CD14-positive monocyte (primary cell): ENCODE results near the gene SMC1A. TPM values are rescaled to one million over a fixed set of nuclear protein-coding genes. Genes with fewer than 3 reads are reported as not detected.

ENCODE experiments used
- DNase-seq, 3 donors: peaks; one replicate each; pipeline ENCODE4 v3.0.0-alpha.2; 2011 to 2022
- H2AFZ ChIP-seq: 2 replicates; pipeline ENCODE4 v1.6.0; 2012; ENCODE audit warnings: mild to moderate bottlenecking, low read depth, low read length, inconsistent platforms; ENCODE audit not compliant: insufficient read depth, poor library complexity, severe bottlenecking
- H3K27ac ChIP-seq, 2 donors: 1 replicate in 1 of 2; 2 replicates in 1 of 2; pipeline ENCODE4 v1.5.1; 2012 to 2013; ENCODE audit warnings: low read length in 2 of 2, control low read depth in 1 of 2, inconsistent platforms in 1 of 2, low read depth in 1 of 2, mild to moderate bottlenecking in 1 of 2
- H3K27me3 ChIP-seq, 2 donors: one replicate each; pipeline versions ENCODE4 v1.6.0 to v1.6.1; 2011 to 2013; ENCODE audit warnings: low read length in 2 of 2; ENCODE audit not compliant: control insufficient read depth in 2 of 2, insufficient read depth in 2 of 2
- H3K36me3 ChIP-seq, 2 donors: replicated peaks in 1 of 2; 1 replicate in 1 of 2; 2 replicates in 1 of 2; pipeline versions ENCODE4 v1.5.1 to v1.6.1; 2012 to 2013; ENCODE audit warnings: low read length in 2 of 2, control low read depth in 1 of 2, inconsistent platforms in 1 of 2, mild to moderate bottlenecking in 1 of 2; ENCODE audit not compliant: insufficient read depth in 2 of 2, control insufficient read depth in 1 of 2
- H3K4me1 ChIP-seq, 2 donors: 1 replicate in 1 of 2; 2 replicates in 1 of 2; pipeline versions ENCODE4 v1.5.1 to v1.6.1; 2012 to 2013; ENCODE audit warnings: low read length in 2 of 2, control low read depth in 1 of 2, inconsistent platforms in 1 of 2, mild to moderate bottlenecking in 1 of 2, moderate library complexity in 1 of 2; ENCODE audit not compliant: insufficient read depth in 2 of 2, control insufficient read depth in 1 of 2
- H3K4me2 ChIP-seq: replicated peaks from 2 replicates; pipeline ENCODE3; 2012; ENCODE audit warnings: low read length, moderate library complexity, mild to moderate bottlenecking; ENCODE audit not compliant: poor library complexity, severe bottlenecking; ENCODE audit errors: extremely low read depth
- H3K4me3 ChIP-seq, 3 experiments: fragments of 200-600 bp in 1 of 3; sonication (generic) in 1 of 3; replicated peaks in 1 of 3; 1 replicate in 2 of 3; 2 replicates in 1 of 3; pipeline ENCODE4 v1.5.1; 2011 to 2013; ENCODE audit warnings: low read length in 3 of 3, mild to moderate bottlenecking in 3 of 3, control low read depth in 2 of 3, low read depth in 2 of 3, inconsistent platforms in 1 of 3, moderate library complexity in 1 of 3
- H3K79me2 ChIP-seq: 2 replicates; pipeline ENCODE4 v1.6.0; 2012; ENCODE audit warnings: mild to moderate bottlenecking, control low read depth, inconsistent platforms, low read length, moderate library complexity; ENCODE audit not compliant: insufficient read depth
- H3K9ac ChIP-seq: 2 replicates; pipeline ENCODE4 v1.6.0; 2017; ENCODE audit warnings: low read length, mild to moderate bottlenecking; ENCODE audit not compliant: insufficient read depth, poor library complexity, severe bottlenecking
- H3K9me3 ChIP-seq, 2 donors: replicated peaks in 1 of 2; 1 replicate in 1 of 2; 2 replicates in 1 of 2; pipeline versions ENCODE4 v1.5.1 to v1.6.1; 2012 to 2013; ENCODE audit warnings: low read length in 2 of 2, control low read depth in 1 of 2; ENCODE audit not compliant: control insufficient read depth in 1 of 2, insufficient read depth in 1 of 2
- H4K20me1 ChIP-seq: 2 replicates; pipeline ENCODE4 v1.6.0; 2012; ENCODE audit warnings: mild to moderate bottlenecking, low read length, control low read depth, moderate library complexity; ENCODE audit not compliant: insufficient read depth
- H3K27ac Mint-ChIP-seq, 7 donors: one replicate each; pipeline ENCODE4 v1.8.0; 2020; ENCODE audit warnings: mild to moderate bottlenecking in 7 of 7, mixed read lengths in 7 of 7, moderate library complexity in 6 of 7, inconsistent platforms in 2 of 7
- H3K27me3 Mint-ChIP-seq, 3 donors: one replicate each; pipeline ENCODE4 v1.8.0; 2021 to 2022; ENCODE audit warnings: low read depth in 3 of 3, mild to moderate bottlenecking in 3 of 3, mixed read lengths in 3 of 3, moderate library complexity in 3 of 3, inconsistent platforms in 1 of 3
- H3K36me3 Mint-ChIP-seq, 2 donors: one replicate each; pipeline ENCODE4 v1.8.0; 2020; ENCODE audit warnings: mixed read lengths in 2 of 2, inconsistent platforms in 1 of 2, mild to moderate bottlenecking in 1 of 2
- H3K4me1 Mint-ChIP-seq: one replicate; pipeline ENCODE4 v1.8.0; 2020; ENCODE audit warnings: mild to moderate bottlenecking, mixed read lengths
- H3K4me3 Mint-ChIP-seq, 2 donors: one replicate each; pipeline ENCODE4 v1.8.0; 2020; ENCODE audit warnings: mild to moderate bottlenecking in 2 of 2, mixed read lengths in 2 of 2, moderate library complexity in 1 of 2
- H3K9me3 Mint-ChIP-seq, 7 donors: one replicate each; pipeline ENCODE4 v1.8.0; 2020 to 2022; ENCODE audit warnings: mixed read lengths in 7 of 7, mild to moderate bottlenecking in 6 of 7, moderate library complexity in 6 of 7, inconsistent platforms in 2 of 7
- CTCF ChIP-seq: fragments of 200-600 bp; IDR thresholded peaks from one replicate; pipeline ENCODE4 v1.8.0; 2022; ENCODE audit warnings: antibody characterized with exemption, mild to moderate bottlenecking
- WGBS: methylation state at CpG from one replicate; pipeline ENCODE4 v1.1.5; 2013; ENCODE audit warnings: missing lambda C conversion rate; ENCODE audit not compliant: insufficient coverage; 5-methylcytosine and 5-hydroxymethylcytosine counted together
- intact Hi-C, 2 donors: fragments of 100-400 bp; cut with micrococcal nuclease; formaldehyde crosslinking; loops; one replicate each; pipeline versions ENCODE4 v1.15.0 to v1.15.1; 2023
- polyA plus RNA-seq, 3 donors: library from polyadenylated mRNA; depleted of rRNA in 1 of 3; unstranded in 2 of 3; stranded (reverse) in 1 of 3; fragments of 300-500 nt in 2 of 3; fragments of >200 nt in 1 of 3; fragmentation: Illumina TruSeq in 2 of 3; gene quantifications; 1 replicate in 2 of 3; 2 replicates in 1 of 3; pipeline ENCODE4 v1.2.3, GENCODE V29; 2012 to 2021

The SMC1A gene
- polyA plus RNA-seq, 3 donors: 25.5 to 53.2 (median 25.6) TPM

- Mint-ChIP-seq H3K36me3 (peaks cover 0 to 3% of the 10 kb centered on the region in 2 donors), H3K27ac (peak overlapping the region; percentile 92 to 98 (median 95)), H3K27me3 (peaks cover 0 to 15% (median 0%) of the 10 kb centered on the region in 3 donors), H3K9me3 (peaks cover 0 to 2% (median 0%) of the 10 kb centered on the region in 7 donors), H3K4me3 (peak overlapping the region; percentile 82 to 92), H3K4me1 (peaks cover 24% of the 10 kb centered on the region)
- TF ChIP-seq CTCF: no peak
- Histone ChIP-seq H3K9me3 (no peaks in the 10 kb centered on the region), H2AFZ (peak overlapping the region; percentile 89), H3K36me3 (no peaks in the 10 kb centered on the region), H3K27me3 (no peaks in the 10 kb centered on the region), H3K9ac (peak overlapping the region; percentile 80), H4K20me1 (no peaks in the 10 kb centered on the region), H3K4me2 (peak overlapping the region; percentile 93), H3K4me3 (peak overlapping the region; percentile 52 to 80 (median 63)), H3K79me2 (no peaks in the 10 kb centered on the region), H3K4me1 (peaks cover 28 to 50% of the 10 kb centered on the region in 2 donors), H3K27ac (peak overlapping the region; percentile 94 to 99)
- DNase-seq: peak; percentile 80 to 87 (median 87)
- 0% methylated on average over 4 of the region's 39 CpGs for WGBS
- intact Hi-C loops: loop anchor here in 1 of 2 donors (5.0 kb wide), 1 partner anchor 124 kb away; no protein-coding TSS in a partner anchor
Observed at GRCh38 chrX:53440621-53441517, 18.4 kb upstream of the SMC1A start.

- H3K4me1 Mint-ChIP-seq: peaks cover 26% of the 10 kb centered on the region
- Histone ChIP-seq H3K27ac (peak overlapping the region; percentile 94 to 99), H3K4me3 (peak overlapping the region; percentile 52 to 80 (median 63)), H2AFZ (peak overlapping the region; percentile 89), H4K20me1 (no peaks in the 10 kb centered on the region), H3K36me3 (no peaks in the 10 kb centered on the region), H3K9ac (peak overlapping the region; percentile 80), H3K27me3 (no peaks in the 10 kb centered on the region), H3K9me3 (no peaks in the 10 kb centered on the region), H3K79me2 (no peaks in the 10 kb centered on the region), H3K4me2 (peak overlapping the region; percentile 93), H3K4me1 (peaks cover 30 to 52% of the 10 kb centered on the region in 2 donors)
- peaks cover 0 to 21% (median 0%) of the 10 kb centered on the region in 3 donors for H3K27me3 Mint-ChIP-seq
- peak overlapping the region; percentile 82 to 92 for H3K4me3 Mint-ChIP-seq
- peaks cover 0 to 3% of the 10 kb centered on the region in 2 donors for H3K36me3 Mint-ChIP-seq
- H3K9me3 Mint-ChIP-seq: peaks cover 0 to 3% (median 0%) of the 10 kb centered on the region in 7 donors
- no peak for TF ChIP-seq CTCF
- peak overlapping the region; percentile 92 to 98 (median 95) for H3K27ac Mint-ChIP-seq
- WGBS: no CpG with 5 or more reads among the region's 5 CpGs
- intact Hi-C loops: loop anchor here in 1 of 2 donors (5.0 kb wide), 1 partner anchor 123 kb away; no protein-coding TSS in a partner anchor
- DNase-seq: peak in 2 of 3 donors; percentile 34 to 40
Observed at GRCh38 chrX:53440101-53440500, 17.6 kb upstream of the SMC1A start.
